Measurements from ENCODE around the gene KLHL29. TPM values are rescaled to one million over a fixed set of nuclear protein-coding genes. Genes with fewer than 3 reads are reported as not detected.

KLHL29 gene
- total RNA-seq, 1 donor from 2014 or later: 3.0 TPM

GRCh38 chr2:23685181-23685580 is 300.2 kb downstream of the KLHL29 start:
- Mint-ChIP-seq H3K36me3 (ENCODE audit: low read depth) (no peaks in the 10 kb centered on the region), H3K27me3 (ENCODE audit: low read depth) (no peaks in the 10 kb centered on the region), H3K4me3 (ENCODE audit: low read depth) (no peak overlapping the region), H3K4me1 (ENCODE audit: low read depth) (no peaks in the 10 kb centered on the region), H3K27ac (no peak overlapping the region), H3K9me3 (no peaks in the 10 kb centered on the region)
- DNase-seq (ENCODE audit: low spot score): no peak
- intact Hi-C loops (cut with micrococcal nuclease): no loop called here

- intact Hi-C loops (cut with micrococcal nuclease): no loop called here
- no peak overlapping the region for H3K4me3 Mint-ChIP-seq (ENCODE audit: low read depth)
- H3K9me3 Mint-ChIP-seq: no peaks in the 10 kb centered on the region
- no peak overlapping the region for H3K27ac Mint-ChIP-seq
- no peaks in the 10 kb centered on the region for H3K27me3 Mint-ChIP-seq (ENCODE audit: low read depth)
- no peaks in the 10 kb centered on the region for H3K36me3 Mint-ChIP-seq (ENCODE audit: low read depth)
- no peaks in the 10 kb centered on the region for H3K4me1 Mint-ChIP-seq (ENCODE audit: low read depth)
- no peak for DNase-seq (ENCODE audit: low spot score)
Observed at GRCh38 chr2:23685706-23686105, 300.7 kb downstream of the KLHL29 start.

- Mint-ChIP-seq H3K36me3 (ENCODE audit: low read depth) (no peaks in the 10 kb centered on the region), H3K4me1 (ENCODE audit: low read depth) (no peaks in the 10 kb centered on the region), H3K4me3 (ENCODE audit: low read depth) (no peak overlapping the region), H3K9me3 (no peaks in the 10 kb centered on the region), H3K27me3 (ENCODE audit: low read depth) (no peaks in the 10 kb centered on the region), H3K27ac (no peak overlapping the region)
- no peak for DNase-seq (ENCODE audit: low spot score)
- intact Hi-C loops (cut with micrococcal nuclease): no loop called here
Observed at GRCh38 chr2:23686405-23687029, 301.5 kb downstream of the KLHL29 start.

GRCh38 chr2:23687214-23687613 is 302.2 kb downstream of the KLHL29 start:
- intact Hi-C loops (cut with micrococcal nuclease): no loop called here

GRCh38 chr2:23687713-23688112 is 302.7 kb downstream of the KLHL29 start:
- no peaks in the 10 kb centered on the region for H3K36me3 Mint-ChIP-seq (ENCODE audit: low read depth)
- H3K4me1 Mint-ChIP-seq (ENCODE audit: low read depth): no peaks in the 10 kb centered on the region
- intact Hi-C loops (cut with micrococcal nuclease): no loop called here

More at GRCh38 chr2:23687214-23687613, 302.2 kb downstream of the KLHL29 start:
- no peak for DNase-seq (ENCODE audit: low spot score)
- Mint-ChIP-seq H3K27me3 (ENCODE audit: low read depth) (no peaks in the 10 kb centered on the region), H3K4me1 (ENCODE audit: low read depth) (no peaks in the 10 kb centered on the region), H3K4me3 (ENCODE audit: low read depth) (no peak overlapping the region), H3K9me3 (no peaks in the 10 kb centered on the region), H3K36me3 (ENCODE audit: low read depth) (no peaks in the 10 kb centered on the region), H3K27ac (no peak overlapping the region)

GRCh38 chr2:23688486-23689130 is 303.6 kb downstream of the KLHL29 start:
- DNase-seq (ENCODE audit: low spot score): no peak
- Mint-ChIP-seq H3K27ac (no peak overlapping the region), H3K4me1 (ENCODE audit: low read depth) (no peaks in the 10 kb centered on the region), H3K4me3 (ENCODE audit: low read depth) (no peak overlapping the region), H3K9me3 (no peaks in the 10 kb centered on the region), H3K36me3 (ENCODE audit: low read depth) (no peaks in the 10 kb centered on the region), H3K27me3 (ENCODE audit: low read depth) (no peaks in the 10 kb centered on the region)
- intact Hi-C loops (cut with micrococcal nuclease): no loop called here

More at GRCh38 chr2:23687713-23688112, 302.7 kb downstream of the KLHL29 start:
- no peak for DNase-seq (ENCODE audit: low spot score)
- Mint-ChIP-seq H3K4me3 (ENCODE audit: low read depth) (no peak overlapping the region), H3K9me3 (no peaks in the 10 kb centered on the region), H3K27me3 (ENCODE audit: low read depth) (no peaks in the 10 kb centered on the region), H3K27ac (no peak overlapping the region)

- H3K4me1 Mint-ChIP-seq (ENCODE audit: low read depth): no peaks in the 10 kb centered on the region
- no peaks in the 10 kb centered on the region for H3K9me3 Mint-ChIP-seq
- H3K4me3 Mint-ChIP-seq (ENCODE audit: low read depth): no peak overlapping the region
- intact Hi-C loops (cut with micrococcal nuclease): no loop called here
- H3K36me3 Mint-ChIP-seq (ENCODE audit: low read depth): no peaks in the 10 kb centered on the region
- no peaks in the 10 kb centered on the region for H3K27me3 Mint-ChIP-seq (ENCODE audit: low read depth)
- no peak for DNase-seq (ENCODE audit: low spot score)
- no peak overlapping the region for H3K27ac Mint-ChIP-seq
Observed at GRCh38 chr2:23689131-23689700, 304.2 kb downstream of the KLHL29 start.

GRCh38 chr2:23689891-23690290 is 304.9 kb downstream of the KLHL29 start:
- no peaks in the 10 kb centered on the region for H3K4me1 Mint-ChIP-seq (ENCODE audit: low read depth)
- H3K9me3 Mint-ChIP-seq: no peaks in the 10 kb centered on the region
- no peaks in the 10 kb centered on the region for H3K36me3 Mint-ChIP-seq (ENCODE audit: low read depth)
- H3K27ac Mint-ChIP-seq: no peak overlapping the region
- DNase-seq (ENCODE audit: low spot score): no peak
- intact Hi-C loops (cut with micrococcal nuclease): no loop called here
- H3K27me3 Mint-ChIP-seq (ENCODE audit: low read depth): no peaks in the 10 kb centered on the region
- H3K4me3 Mint-ChIP-seq (ENCODE audit: low read depth): no peak overlapping the region

- Mint-ChIP-seq H3K4me1 (ENCODE audit: low read depth) (no peaks in the 10 kb centered on the region), H3K36me3 (ENCODE audit: low read depth) (no peaks in the 10 kb centered on the region), H3K27me3 (ENCODE audit: low read depth) (no peaks in the 10 kb centered on the region), H3K9me3 (no peaks in the 10 kb centered on the region), H3K4me3 (ENCODE audit: low read depth) (no peak overlapping the region), H3K27ac (no peak overlapping the region)
- no peak for DNase-seq (ENCODE audit: low spot score)
- intact Hi-C loops (cut with micrococcal nuclease): no loop called here
Observed at GRCh38 chr2:23690421-23691105, 305.6 kb downstream of the KLHL29 start.

- Mint-ChIP-seq H3K27ac (no peak overlapping the region), H3K27me3 (ENCODE audit: low read depth) (no peaks in the 10 kb centered on the region), H3K4me1 (ENCODE audit: low read depth) (no peaks in the 10 kb centered on the region), H3K4me3 (ENCODE audit: low read depth) (no peak overlapping the region), H3K36me3 (ENCODE audit: low read depth) (no peaks in the 10 kb centered on the region), H3K9me3 (no peaks in the 10 kb centered on the region)
- intact Hi-C loops (cut with micrococcal nuclease): no loop called here
- no peak for DNase-seq (ENCODE audit: low spot score)
Observed at GRCh38 chr2:23691106-23691470, 306.1 kb downstream of the KLHL29 start.

GRCh38 chr2:23691565-23691964 is 306.6 kb downstream of the KLHL29 start:
- Mint-ChIP-seq H3K4me1 (ENCODE audit: low read depth) (no peaks in the 10 kb centered on the region), H3K27ac (no peak overlapping the region), H3K9me3 (no peaks in the 10 kb centered on the region), H3K36me3 (ENCODE audit: low read depth) (no peaks in the 10 kb centered on the region), H3K27me3 (ENCODE audit: low read depth) (no peaks in the 10 kb centered on the region), H3K4me3 (ENCODE audit: low read depth) (no peak overlapping the region)
- intact Hi-C loops (cut with micrococcal nuclease): no loop called here
- DNase-seq (ENCODE audit: low spot score): no peak

GRCh38 chr2:23692263-23692662 is 307.3 kb downstream of the KLHL29 start:
- Mint-ChIP-seq H3K9me3 (no peaks in the 10 kb centered on the region), H3K27ac (no peak overlapping the region), H3K4me1 (ENCODE audit: low read depth) (no peaks in the 10 kb centered on the region), H3K4me3 (ENCODE audit: low read depth) (no peak overlapping the region), H3K27me3 (ENCODE audit: low read depth) (no peaks in the 10 kb centered on the region), H3K36me3 (ENCODE audit: low read depth) (no peaks in the 10 kb centered on the region)
- intact Hi-C loops (cut with micrococcal nuclease): no loop called here
- DNase-seq (ENCODE audit: low spot score): no peak
